NCI-H187 (cell line): ENCODE data around the gene UBAP1.
"Not testable (repeated sequence)": the region's sequence is repeated elsewhere in the genome, so short reads cannot be mapped to it uniquely, and the experiment has no call there.

Experiments used
- DNase-seq, 2 experiments: peaks; one replicate each; lab custom pipeline; 2025; lab: John Stamatoyannopoulos, UW

Gene UBAP1

GRCh38 chr9:34262971-34263370 is 84.1 kb downstream of the UBAP1 start:
- no peak for DNase-seq

- no peak for DNase-seq
These were observed 88.8 kb downstream of the UBAP1 start for GRCh38 chr9:34267660-34268059.

- DNase-seq, result no peak
These were observed 92.6 kb downstream of the UBAP1 start for GRCh38 chr9:34271265-34272006.

GRCh38 chr9:34272101-34272541 is 93.3 kb downstream of the UBAP1 start:
- DNase-seq, result no peak

- not testable (repeated sequence) for DNase-seq
These were observed 94.7 kb downstream of the UBAP1 start for GRCh38 chr9:34273588-34273987.

- DNase-seq, result no peak
These were observed 97.0 kb downstream of the UBAP1 start for GRCh38 chr9:34275811-34276210.

- DNase-seq, result no peak
These were observed 97.9 kb downstream of the UBAP1 start for GRCh38 chr9:34276772-34277171.

GRCh38 chr9:34279411-34279810 is 100.6 kb downstream of the UBAP1 start:
- peak in 1 of 2 experiments; percentile 31 for DNase-seq

GRCh38 chr9:34282096-34282495 is 103.3 kb downstream of the UBAP1 start:
- DNase-seq, result no peak

- DNase-seq, result no peak
These were observed 110.3 kb downstream of the UBAP1 start for GRCh38 chr9:34289159-34289558.

- no peak for DNase-seq
These were observed 112.2 kb downstream of the UBAP1 start for GRCh38 chr9:34291023-34291422.

- DNase-seq, result no peak
These were observed 112.6 kb downstream of the UBAP1 start for GRCh38 chr9:34291423-34291822.

- DNase-seq, result no peak
These were observed 113.7 kb downstream of the UBAP1 start for GRCh38 chr9:34292552-34292951.

GRCh38 chr9:34301064-34301463 is 122.2 kb downstream of the UBAP1 start:
- not testable (repeated sequence) for DNase-seq
